GM18858 (cell line): Measurements from ENCODE around the gene SHB.
"Not testable (repeated sequence)": the region's sequence is repeated elsewhere in the genome, so short reads cannot be mapped to it uniquely, and the experiment has no call there.

Source experiments
- ATAC-seq: cut with Tn5 transposase; IDR thresholded peaks from one replicate; pipeline ENCODE4 v1.9.1; 2021; ENCODE audit not compliant: unreplicated experiment

The SHB gene

GRCh38 chr9:37972351-37972848, 96.6 kb downstream of the SHB start:
- no peak for ATAC-seq

DNA sequence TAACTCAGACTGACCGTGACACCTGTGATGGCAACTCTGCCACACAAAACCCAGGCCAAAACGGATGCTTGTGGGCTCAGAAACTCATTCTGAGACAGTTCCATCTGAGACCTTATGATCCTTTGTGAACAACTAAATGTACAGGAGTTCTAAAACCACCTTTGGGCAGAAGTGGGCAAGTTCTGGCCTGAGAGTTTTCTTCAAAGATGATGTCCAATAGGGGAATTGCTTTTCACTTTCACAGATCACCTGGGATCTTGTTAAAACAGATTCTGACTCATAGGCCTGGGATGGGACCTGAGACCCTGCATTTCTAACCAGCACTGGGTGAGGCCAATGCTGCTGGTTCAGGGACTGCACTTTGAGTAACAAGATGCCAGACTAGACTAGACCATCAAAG, 97.3 kb downstream of the SHB start:
- no peak for ATAC-seq

DNA sequence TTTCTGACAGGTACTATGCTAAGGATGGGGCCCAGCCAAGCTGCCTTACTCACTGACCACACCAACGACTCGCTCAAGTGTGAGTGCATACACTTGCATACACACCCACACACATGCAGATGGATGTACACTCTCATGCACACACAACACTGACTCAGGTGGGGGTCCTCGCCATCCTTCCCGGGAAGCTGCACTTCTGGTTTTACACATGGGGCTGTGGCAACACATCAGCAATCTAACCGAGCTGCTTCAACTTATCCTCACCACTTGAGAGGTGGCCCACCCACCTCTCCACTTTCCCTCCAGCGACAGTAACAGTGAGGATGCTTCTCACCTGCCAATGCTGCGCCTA, 97.9 kb downstream of the SHB start:
- ATAC-seq: no peak

GRCh38 chr9:37970301-37971107, 98.5 kb downstream of the SHB start:
- no peak for ATAC-seq

GRCh38 chr9:37969558-37970300, 99.3 kb downstream of the SHB start:
- no peak for ATAC-seq

DNA sequence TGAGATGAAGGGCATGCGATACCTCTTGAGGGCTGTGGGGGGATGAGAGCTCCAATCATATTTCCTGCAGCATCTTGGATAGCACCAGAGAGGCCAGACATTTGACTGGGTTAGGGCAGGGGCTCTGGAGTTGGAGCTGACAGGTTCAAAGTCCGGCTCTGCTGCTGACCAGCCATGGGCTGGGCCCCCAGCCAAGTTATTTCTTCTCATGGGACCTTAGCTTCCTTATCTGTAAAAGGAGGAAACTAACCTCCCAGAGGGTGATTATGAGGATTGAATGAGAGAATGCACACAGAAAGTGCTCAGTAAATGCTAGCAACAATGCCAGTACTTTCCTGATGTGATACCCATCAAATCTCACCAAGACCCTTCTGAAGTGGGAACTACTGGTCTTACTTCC, 99.9 kb downstream of the SHB start:
- no peak for ATAC-seq

DNA sequence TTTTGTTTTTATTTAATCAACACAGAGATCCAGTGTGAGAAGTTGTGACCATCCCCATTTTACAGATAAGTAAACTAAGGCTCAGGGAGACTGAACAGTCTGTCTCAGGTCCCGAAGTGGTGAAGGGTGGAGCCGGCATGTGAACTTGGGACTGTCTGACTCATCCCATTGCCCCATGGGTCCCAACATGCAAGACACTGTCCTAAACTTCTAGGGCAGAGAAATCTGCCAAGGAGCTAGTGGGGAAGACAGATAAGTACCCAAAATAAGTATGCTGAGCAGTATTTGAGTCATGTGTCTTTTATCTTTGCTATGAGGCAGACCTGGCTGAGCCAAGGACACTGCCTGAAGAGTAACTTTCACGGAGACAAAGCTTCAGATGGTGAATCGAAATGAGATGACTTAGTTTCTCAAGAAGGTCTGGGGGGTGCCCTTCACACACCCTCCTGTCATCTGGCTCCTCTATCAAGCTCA, 100.8 kb downstream of the SHB start:
- no peak for ATAC-seq

DNA sequence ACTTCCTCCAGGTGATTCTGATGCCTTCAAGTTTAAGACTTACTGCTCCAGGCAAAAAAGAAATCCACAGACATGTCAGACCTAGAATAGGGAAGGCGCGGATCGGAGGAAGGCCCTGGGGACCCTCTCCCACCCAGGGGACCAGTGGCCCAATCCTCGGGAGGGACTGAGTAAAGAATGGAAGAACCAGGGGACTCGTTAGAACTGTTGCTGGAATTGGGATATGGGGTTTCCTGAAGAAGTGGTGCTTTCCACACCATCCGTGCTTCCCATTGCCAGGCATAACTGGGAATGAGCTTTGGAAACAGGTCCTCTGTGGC, 101.3 kb downstream of the SHB start:
- ATAC-seq: no peak

DNA sequence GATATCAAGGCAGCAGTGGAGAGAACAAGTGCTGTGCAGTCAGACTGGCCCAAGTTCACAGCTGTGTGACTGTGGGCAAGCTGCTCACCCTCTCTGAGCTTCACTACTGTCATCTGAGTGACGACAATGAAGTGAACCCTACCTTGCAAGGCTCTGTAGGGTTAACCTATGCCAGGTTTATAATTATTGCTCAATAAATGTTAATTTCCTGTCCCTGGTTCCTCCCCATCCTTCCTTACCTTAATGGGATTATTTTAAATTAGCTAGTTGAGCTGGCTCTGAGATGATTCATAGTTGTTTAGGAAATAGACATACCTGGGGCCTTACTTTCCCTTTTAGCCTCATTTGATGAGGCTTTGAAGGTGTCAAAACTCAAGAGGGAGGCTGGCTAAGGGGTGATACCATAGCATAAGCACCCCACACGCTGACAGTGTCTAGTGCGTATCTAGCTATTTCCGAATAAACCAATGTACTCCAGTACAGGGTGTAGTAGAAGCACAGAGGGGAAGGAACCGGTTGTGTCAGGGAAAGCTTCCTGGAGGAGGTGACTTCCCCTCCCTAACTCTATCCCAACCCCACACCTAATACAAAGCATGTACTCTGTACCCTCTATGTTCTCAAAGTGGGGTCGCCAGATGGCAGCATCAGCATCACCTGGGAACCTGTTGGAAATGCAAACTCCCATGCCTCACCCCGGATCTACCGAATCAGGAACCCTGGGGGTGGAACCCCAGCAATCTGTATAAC, 101.8 kb downstream of the SHB start:
- no peak for ATAC-seq

DNA sequence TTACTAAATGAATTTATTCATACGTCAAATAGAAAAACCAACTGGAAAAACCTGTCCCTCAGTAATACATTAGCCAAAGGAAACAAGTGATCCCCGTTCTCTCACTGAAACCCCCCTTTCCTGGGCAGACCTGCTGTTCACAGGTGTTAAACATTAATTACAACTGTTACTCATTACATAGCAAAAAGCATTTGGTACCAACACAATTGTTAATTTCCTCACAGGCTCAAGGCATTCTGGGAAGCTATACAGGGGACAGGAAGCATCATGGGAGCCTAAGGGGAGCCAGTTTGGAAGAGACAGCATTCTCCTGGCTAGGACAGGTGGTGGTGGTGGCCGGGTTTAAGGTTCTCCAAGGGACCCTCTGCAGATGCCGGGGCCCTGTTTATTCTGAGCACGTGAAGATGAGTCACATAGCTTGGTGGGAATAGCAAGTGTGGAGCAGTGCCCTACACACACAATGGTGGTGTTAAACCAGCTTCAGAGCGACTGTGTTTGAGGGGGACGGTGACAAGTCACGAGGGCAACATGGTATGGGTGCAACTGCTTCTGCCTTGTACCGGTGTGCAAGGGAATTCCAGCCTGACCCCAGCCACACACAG, 102.5 kb downstream of the SHB start:
- ATAC-seq: no peak

DNA sequence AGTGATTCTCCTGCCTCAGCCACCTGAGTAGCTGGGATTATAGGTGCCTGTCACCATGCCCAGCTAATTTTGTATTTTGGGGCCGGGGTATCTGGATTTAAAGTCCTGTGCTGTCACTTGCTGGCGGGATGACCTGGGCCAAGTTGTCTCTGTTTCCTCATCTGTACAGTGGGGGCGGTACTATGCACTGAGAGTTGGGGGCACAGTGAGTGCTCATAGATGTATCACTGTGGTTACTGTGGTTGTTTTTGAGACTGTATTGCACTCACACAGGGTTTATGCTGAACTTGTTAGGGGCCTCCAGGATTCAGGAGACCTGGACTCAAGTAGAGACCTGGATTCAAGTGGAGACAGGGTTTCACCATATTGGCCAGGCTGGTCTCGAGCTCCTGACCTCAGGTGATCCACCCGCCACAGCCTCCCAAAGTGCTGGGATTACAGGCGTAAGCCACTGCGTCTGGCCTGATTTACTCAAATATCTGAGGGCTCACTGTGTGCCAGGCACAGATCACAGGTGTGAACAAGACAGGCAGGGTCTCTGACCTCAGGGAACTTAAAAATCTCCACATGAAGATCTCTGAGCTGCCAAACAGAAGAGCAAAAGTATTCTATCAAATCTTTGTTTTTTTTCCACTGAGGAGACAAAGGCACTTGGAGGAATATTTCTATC, 103.2 kb downstream of the SHB start:
- not testable (repeated sequence) for ATAC-seq

- ATAC-seq: no peak
Observed at GRCh38 chr9:37965116-37965515, 103.9 kb downstream of the SHB start.

DNA sequence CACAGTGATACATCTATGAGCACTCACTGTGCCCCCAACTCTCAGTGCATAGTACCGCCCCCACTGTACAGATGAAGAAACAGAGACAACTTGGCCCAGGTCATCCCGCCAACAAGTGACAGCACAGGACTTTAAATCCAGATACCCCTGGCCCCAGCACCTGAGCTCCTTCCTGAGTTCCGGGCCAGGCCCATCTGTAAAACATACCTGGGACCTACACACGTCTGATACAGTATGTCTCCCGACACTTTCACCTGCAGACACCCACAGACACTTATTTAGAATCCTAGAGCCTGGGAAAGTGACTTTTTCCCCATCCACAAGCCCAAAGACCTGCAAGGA, 104.3 kb downstream of the SHB start:
- no peak for ATAC-seq

DNA sequence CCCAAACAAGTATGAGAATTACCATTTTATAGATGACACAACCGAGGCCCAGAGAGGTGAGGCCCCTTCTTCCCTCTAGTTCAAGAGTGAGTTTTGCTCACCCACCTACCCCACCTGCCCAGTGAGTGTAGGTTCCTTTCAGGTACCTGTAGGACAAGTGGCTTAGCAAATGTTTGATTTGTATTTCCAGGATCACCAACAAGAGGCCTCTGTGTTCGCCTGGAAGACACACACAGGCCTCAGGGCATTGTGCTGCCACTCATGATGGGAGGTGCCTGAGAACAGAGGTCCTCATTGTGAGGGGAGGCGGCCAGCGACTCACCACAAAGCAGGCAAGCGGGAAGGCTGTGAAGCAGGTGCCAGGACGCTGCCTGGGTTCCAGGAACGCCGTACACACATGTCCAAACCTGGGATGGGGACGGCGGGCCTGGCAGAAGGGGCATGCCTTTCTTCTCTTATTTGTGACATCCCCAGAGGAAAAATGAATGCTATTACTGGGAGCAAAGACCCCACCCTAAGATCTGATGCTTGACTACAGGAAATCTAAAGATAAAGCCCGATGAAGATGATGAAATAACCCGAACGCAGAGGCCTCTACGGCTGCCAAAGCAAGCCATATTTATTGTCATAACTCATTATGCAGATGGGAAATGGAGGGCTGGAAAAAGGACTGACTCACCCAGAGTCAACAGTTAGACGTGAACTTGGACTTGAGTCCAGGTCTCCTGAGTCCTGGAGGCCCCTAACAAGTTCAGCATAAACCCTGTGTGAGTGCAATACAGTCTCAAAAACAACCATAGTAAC, 104.9 kb downstream of the SHB start:
- ATAC-seq: no peak

DNA sequence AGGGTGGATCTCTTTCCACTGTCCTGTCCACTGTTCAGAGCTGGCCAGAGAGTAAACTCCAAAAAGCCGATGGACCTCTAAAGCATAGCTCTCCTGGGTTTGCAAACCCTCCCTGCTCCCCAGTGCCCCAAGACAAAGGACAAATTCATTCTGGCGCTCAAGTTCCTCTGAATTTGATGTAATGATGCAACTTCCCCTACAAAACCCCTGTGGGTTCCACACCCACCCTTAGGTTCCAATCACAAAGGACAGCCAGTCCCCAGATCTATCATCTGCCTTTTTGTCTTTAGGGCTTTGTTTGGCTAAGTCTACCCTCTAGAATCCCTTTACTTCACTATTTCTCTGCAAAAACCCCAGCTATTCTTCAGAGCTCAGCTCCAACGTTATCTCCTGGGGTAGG, 107.7 kb downstream of the SHB start:
- no peak for ATAC-seq

GRCh38 chr9:37960631-37961030, 108.4 kb downstream of the SHB start:
- no peak for ATAC-seq

GRCh38 chr9:37959976-37960375, 109.1 kb downstream of the SHB start:
- no peak for ATAC-seq

DNA sequence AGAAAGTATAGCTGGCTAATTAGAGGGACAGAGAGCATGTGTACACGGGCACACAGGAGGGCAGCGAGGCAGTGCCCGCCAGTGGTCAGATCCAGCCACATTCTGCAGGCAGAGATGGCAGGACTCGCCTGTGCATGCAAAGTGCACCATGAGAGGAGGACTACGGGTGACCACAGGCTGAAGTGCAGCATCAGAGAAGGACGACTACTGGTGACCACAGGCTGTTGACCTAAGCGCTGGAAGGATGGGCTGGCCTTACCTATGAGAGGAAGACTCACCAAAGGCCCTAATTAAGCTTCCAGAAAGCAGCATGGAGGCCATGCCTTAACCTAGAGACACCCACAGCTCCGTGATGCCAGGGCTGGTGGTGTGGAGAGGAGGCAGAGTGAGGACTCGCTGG, 110.9 kb downstream of the SHB start:
- no peak for ATAC-seq

DNA sequence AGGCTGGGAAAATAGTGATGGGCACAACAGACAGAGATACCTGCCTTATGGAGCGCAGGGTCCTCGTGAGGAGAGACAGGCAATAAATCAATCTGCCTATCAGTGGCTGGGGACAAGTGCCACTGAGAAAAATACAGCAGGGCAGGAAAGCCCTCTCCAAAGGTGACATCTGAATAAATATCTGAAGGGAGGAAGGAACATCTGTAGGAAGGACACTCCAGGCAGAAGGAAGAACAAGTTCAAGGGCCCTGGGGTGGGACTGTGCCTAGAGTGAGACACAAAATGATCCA, 111.4 kb downstream of the SHB start:
- no peak for ATAC-seq

DNA sequence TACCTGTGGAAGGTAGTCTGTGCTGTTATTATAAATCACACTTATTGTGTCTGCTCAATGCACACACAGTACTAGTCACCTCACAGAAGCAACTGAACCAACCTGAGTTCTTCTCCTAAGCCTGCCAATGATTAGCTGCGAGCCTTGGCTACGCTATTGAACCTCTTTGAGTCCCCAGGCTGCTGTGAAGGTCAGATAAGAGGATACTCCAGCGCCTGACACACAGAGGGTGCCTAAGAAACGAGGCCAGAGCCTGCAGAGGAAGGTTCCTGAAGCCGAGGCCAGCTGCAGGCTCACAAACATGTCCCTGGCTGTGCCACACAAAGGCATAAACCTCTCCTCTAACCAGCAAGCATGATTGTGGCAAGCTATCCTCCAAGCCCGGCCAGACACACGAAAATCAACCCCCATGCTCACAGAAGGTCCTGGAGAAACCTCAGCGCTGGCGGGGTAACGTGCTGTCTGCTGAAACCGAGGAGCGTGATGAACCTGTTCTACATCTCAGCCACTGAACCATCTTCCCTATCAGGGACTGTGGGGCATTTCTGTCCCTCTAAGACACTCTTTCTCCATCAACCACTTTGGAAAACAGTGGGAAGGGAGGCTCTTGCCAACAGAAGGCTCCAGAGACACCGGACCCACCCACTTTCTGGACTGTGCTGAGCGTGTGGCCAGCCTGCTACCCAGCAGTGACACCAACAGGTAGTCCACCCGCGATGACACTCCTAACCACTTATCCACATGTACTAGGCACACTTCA, 111.9 kb downstream of the SHB start:
- ATAC-seq: no peak
